22Rv1 (cell line): ENCODE results near the gene OTUD5.

ENCODE experiments used
- ZFX ChIP-seq: fragments of 450-650 bp; IDR thresholded peaks from 2 replicates; pipeline ENCODE4 v1.6.1; 2017; ENCODE audit warnings: antibody characterized with exemption, borderline replicate concordance
- TF ChIP-seq, protein P1 (sequence below): fragments of 450-650 bp; IDR thresholded peaks from 2 replicates; pipeline ENCODE4 v1.5.1; 2017; ENCODE audit warnings: mild to moderate bottlenecking

DNA sequence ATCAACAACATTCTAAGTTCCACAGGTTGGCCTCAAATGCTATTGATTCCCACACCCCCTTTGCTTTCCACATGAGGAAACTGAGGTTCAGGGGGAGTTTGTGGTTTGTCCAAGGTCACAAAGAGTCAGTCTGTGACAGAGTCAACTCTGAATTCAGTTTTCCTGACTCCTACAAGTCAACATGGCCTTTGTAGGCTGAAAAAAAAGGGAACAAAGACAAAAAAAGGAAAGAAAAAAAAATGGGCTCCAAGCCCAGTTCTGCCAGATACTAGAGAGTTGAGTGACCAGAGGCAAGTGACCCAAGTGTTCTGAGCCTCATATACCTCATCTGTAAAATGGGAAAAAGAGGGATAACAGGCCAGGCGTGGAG lies 22.1 kb downstream of the OTUD5 start:
- TF ChIP-seq ZFX = no peak
- TF ChIP-seq, protein P1, sequence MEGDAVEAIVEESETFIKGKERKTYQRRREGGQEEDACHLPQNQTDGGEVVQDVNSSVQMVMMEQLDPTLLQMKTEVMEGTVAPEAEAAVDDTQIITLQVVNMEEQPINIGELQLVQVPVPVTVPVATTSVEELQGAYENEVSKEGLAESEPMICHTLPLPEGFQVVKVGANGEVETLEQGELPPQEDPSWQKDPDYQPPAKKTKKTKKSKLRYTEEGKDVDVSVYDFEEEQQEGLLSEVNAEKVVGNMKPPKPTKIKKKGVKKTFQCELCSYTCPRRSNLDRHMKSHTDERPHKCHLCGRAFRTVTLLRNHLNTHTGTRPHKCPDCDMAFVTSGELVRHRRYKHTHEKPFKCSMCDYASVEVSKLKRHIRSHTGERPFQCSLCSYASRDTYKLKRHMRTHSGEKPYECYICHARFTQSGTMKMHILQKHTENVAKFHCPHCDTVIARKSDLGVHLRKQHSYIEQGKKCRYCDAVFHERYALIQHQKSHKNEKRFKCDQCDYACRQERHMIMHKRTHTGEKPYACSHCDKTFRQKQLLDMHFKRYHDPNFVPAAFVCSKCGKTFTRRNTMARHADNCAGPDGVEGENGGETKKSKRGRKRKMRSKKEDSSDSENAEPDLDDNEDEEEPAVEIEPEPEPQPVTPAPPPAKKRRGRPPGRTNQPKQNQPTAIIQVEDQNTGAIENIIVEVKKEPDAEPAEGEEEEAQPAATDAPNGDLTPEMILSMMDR = no peak
